Endodermal cell (in vitro differentiated cells): ENCODE results near the gene SOAT2. TPM values are rescaled to one million over a fixed set of nuclear protein-coding genes. Genes with fewer than 3 reads are reported as not detected.
"Not testable (repeated sequence)": the region's sequence is repeated elsewhere in the genome, so short reads cannot be mapped to it uniquely, and the experiment has no call there.

Experiments used
- DNase-seq: peaks from one replicate; pipeline ENCODE4 v3.0.0-alpha.2; 2017
- H3K27ac ChIP-seq: 2 replicates; pipeline ENCODE4 v1.5.1; 2013; ENCODE audit warnings: mild to moderate bottlenecking, low read depth, low read length, moderate library complexity
- H3K27me3 ChIP-seq: 2 replicates; pipeline ENCODE4 v1.6.1; 2013; ENCODE audit warnings: mild to moderate bottlenecking, low read length, moderate library complexity; ENCODE audit not compliant: insufficient read depth, control insufficient read depth, poor library complexity, severe bottlenecking
- H3K36me3 ChIP-seq: 2 replicates; pipeline ENCODE4 v1.7.0; 2013; ENCODE audit warnings: mild to moderate bottlenecking, low read length, moderate library complexity; ENCODE audit not compliant: control insufficient read depth, insufficient read depth
- H3K4me1 ChIP-seq: one replicate; pipeline ENCODE4 v1.7.0; 2013; ENCODE audit warnings: low read length; ENCODE audit not compliant: control insufficient read depth, insufficient read depth
- H3K4me3 ChIP-seq: 2 replicates; pipeline ENCODE4 v1.5.1; 2013; ENCODE audit warnings: mild to moderate bottlenecking, low read length, moderate library complexity
- H3K9ac ChIP-seq: 2 replicates; pipeline ENCODE4 v1.6.1; 2013; ENCODE audit warnings: mild to moderate bottlenecking, low read length, moderate library complexity; ENCODE audit not compliant: poor library complexity, severe bottlenecking; ENCODE audit errors: extremely low read depth
- H3K9me3 ChIP-seq: 2 replicates; pipeline ENCODE4 v1.6.1; 2013; ENCODE audit warnings: mild to moderate bottlenecking, low read length, moderate library complexity; ENCODE audit not compliant: control insufficient read depth
- H3K27ac Mint-ChIP-seq: 2 replicates; pipeline ENCODE4 v1.8.0; 2020; ENCODE audit warnings: mixed read lengths
- H3K27me3 Mint-ChIP-seq: 2 replicates; pipeline ENCODE4 v1.8.0; 2021; ENCODE audit warnings: mild to moderate bottlenecking, mixed read lengths; ENCODE audit not compliant: insufficient read depth
- H3K36me3 Mint-ChIP-seq: 2 replicates; pipeline ENCODE4 v1.8.0; 2020; ENCODE audit warnings: low read depth, mixed read lengths
- H3K4me1 Mint-ChIP-seq: 2 replicates; pipeline ENCODE4 v1.8.0; 2020; ENCODE audit warnings: mixed read lengths
- H3K4me3 Mint-ChIP-seq: 2 replicates; pipeline ENCODE4 v1.8.0; 2020; ENCODE audit warnings: mild to moderate bottlenecking, moderate library complexity, mixed read lengths
- H3K9me3 Mint-ChIP-seq: 2 replicates; pipeline ENCODE4 v1.8.0; 2020; ENCODE audit warnings: mild to moderate bottlenecking, mixed read lengths
- WGBS, 2 experiments: methylation state at CpG; one replicate each; pipeline versions ENCODE4 v1.1.5 to v1.1.7; 2013; ENCODE audit warnings: missing lambda C conversion rate in 2 of 2, mixed read lengths in 1 of 2; ENCODE audit not compliant: insufficient coverage in 1 of 2, insufficient read length in 1 of 2; 5-methylcytosine and 5-hydroxymethylcytosine counted together
- total RNA-seq, 2 donors: library from RNA; stranded (reverse); fragmentation: NEBNext Ultra II Directional in 1 of 2; extraction: Animal tissue kit (Norgen Biotek cat#: 25700) in 1 of 2; gene quantifications; 2 replicates in 1 of 2; 3 replicates in 1 of 2; pipeline ENCODE4 v1.2.1, GENCODE V29; 2021
- TF ChIP-seq, protein P1 (sequence below): fragments of 200-600 bp; sonication (generic); conservative IDR thresholded peaks from 2 replicates; pipeline ENCODE4 v1.5.0; 2021; ENCODE audit warnings: antibody characterized with exemption, mild to moderate bottlenecking

SOAT2 gene
- total RNA-seq, 2 donors from 2014 or later, result 0.46 to 0.71 TPM

- no peak overlapping the region for H3K27ac ChIP-seq
- Mint-ChIP-seq H3K36me3 (no peaks in the 10 kb centered on the region), H3K27ac (peak overlapping the region; percentile 82), H3K9me3 (no peaks in the 10 kb centered on the region), H3K27me3 (peaks cover 53% of the 10 kb centered on the region), H3K4me1 (peaks cover 39% of the 10 kb centered on the region), H3K4me3 (peak overlapping the region; percentile 25)
- peak; percentile 56 for DNase-seq
- peaks cover 38% of the 10 kb centered on the region for H3K27me3 ChIP-seq
- peak overlapping the region; percentile 21 for H3K4me3 ChIP-seq
- H3K9me3 ChIP-seq, result no peaks in the 10 kb centered on the region
- no peaks in the 10 kb centered on the region for H3K36me3 ChIP-seq
- WGBS, 2 experiments, result 56 to 73% methylated on average over 6 of the region's 6 CpGs
- TF ChIP-seq, protein P1, sequence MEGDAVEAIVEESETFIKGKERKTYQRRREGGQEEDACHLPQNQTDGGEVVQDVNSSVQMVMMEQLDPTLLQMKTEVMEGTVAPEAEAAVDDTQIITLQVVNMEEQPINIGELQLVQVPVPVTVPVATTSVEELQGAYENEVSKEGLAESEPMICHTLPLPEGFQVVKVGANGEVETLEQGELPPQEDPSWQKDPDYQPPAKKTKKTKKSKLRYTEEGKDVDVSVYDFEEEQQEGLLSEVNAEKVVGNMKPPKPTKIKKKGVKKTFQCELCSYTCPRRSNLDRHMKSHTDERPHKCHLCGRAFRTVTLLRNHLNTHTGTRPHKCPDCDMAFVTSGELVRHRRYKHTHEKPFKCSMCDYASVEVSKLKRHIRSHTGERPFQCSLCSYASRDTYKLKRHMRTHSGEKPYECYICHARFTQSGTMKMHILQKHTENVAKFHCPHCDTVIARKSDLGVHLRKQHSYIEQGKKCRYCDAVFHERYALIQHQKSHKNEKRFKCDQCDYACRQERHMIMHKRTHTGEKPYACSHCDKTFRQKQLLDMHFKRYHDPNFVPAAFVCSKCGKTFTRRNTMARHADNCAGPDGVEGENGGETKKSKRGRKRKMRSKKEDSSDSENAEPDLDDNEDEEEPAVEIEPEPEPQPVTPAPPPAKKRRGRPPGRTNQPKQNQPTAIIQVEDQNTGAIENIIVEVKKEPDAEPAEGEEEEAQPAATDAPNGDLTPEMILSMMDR, result no peak
- H3K9ac ChIP-seq, result peak overlapping the region; percentile 33
- H3K4me1 ChIP-seq, result peaks cover 11% of the 10 kb centered on the region
Measured at GRCh38 chr12:53093777-53094393, 9.4 kb upstream of the SOAT2 start.

GRCh38 chr12:53094394-53094787, 8.9 kb upstream of the SOAT2 start:
- peak overlapping the region; percentile 25 for H3K4me3 Mint-ChIP-seq
- Histone ChIP-seq H3K27me3 (peaks cover 39% of the 10 kb centered on the region), H3K36me3 (no peaks in the 10 kb centered on the region), H3K4me1 (peaks cover 15% of the 10 kb centered on the region), H3K9me3 (no peaks in the 10 kb centered on the region), H3K4me3 (peak overlapping the region; percentile 21), H3K9ac (peak overlapping the region; percentile 33), H3K27ac (no peak overlapping the region)
- peak overlapping the region; percentile 82 for H3K27ac Mint-ChIP-seq
- no peak for DNase-seq
- TF ChIP-seq, protein P1, result no peak
- 80 to 92% methylated on average over 1 to 5 of the region's 6 CpGs for WGBS, 2 experiments
- H3K27me3 Mint-ChIP-seq, result peaks cover 54% of the 10 kb centered on the region
- peaks cover 44% of the 10 kb centered on the region for H3K4me1 Mint-ChIP-seq
- H3K36me3 Mint-ChIP-seq, result no peaks in the 10 kb centered on the region
- H3K9me3 Mint-ChIP-seq, result no peaks in the 10 kb centered on the region

GRCh38 chr12:53094796-53095595, 8.3 kb upstream of the SOAT2 start:
- H3K9ac ChIP-seq, H3K9me3 ChIP-seq, H3K4me3 ChIP-seq, H3K9me3 Mint-ChIP-seq, H3K27ac ChIP-seq, H3K36me3 Mint-ChIP-seq, H3K27ac Mint-ChIP-seq, H3K36me3 ChIP-seq, H3K4me3 Mint-ChIP-seq: not testable (repeated sequence)
- Histone ChIP-seq H3K4me1 (peaks cover 15% of the 10 kb centered on the region), H3K27me3 (peaks cover 39% of the 10 kb centered on the region)
- Mint-ChIP-seq H3K4me1 (peaks cover 44% of the 10 kb centered on the region), H3K27me3 (peaks cover 54% of the 10 kb centered on the region)
- 94 to 100% methylated on average over 1 to 4 of the region's 5 CpGs for WGBS, 2 experiments
- peak; percentile 51 for DNase-seq

- H3K27me3 ChIP-seq, result peaks cover 37% of the 10 kb centered on the region
- not testable (repeated sequence) for H3K4me3 Mint-ChIP-seq, H3K36me3 Mint-ChIP-seq, DNase-seq, H3K4me3 ChIP-seq, H3K27ac ChIP-seq, H3K36me3 ChIP-seq, H3K9me3 ChIP-seq, H3K27ac Mint-ChIP-seq, H3K9ac ChIP-seq, H3K9me3 Mint-ChIP-seq
- 67 to 96% methylated on average over 1 to 3 of the region's 3 CpGs for WGBS, 2 experiments
- H3K4me1 Mint-ChIP-seq, result peaks cover 44% of the 10 kb centered on the region
- peaks cover 48% of the 10 kb centered on the region for H3K27me3 Mint-ChIP-seq
- H3K4me1 ChIP-seq, result peaks cover 15% of the 10 kb centered on the region
Measured at GRCh38 chr12:53095596-53095895, 7.7 kb upstream of the SOAT2 start.
